ENCODE data around the gene DCAKD. TPM values are rescaled to one million over a fixed set of nuclear protein-coding genes. Genes with fewer than 3 reads are reported as not detected.

Gene DCAKD
- total and polyA plus RNA-seq, 7 donors, result 6.4 to 14.2 (median 10.3) TPM

DNA sequence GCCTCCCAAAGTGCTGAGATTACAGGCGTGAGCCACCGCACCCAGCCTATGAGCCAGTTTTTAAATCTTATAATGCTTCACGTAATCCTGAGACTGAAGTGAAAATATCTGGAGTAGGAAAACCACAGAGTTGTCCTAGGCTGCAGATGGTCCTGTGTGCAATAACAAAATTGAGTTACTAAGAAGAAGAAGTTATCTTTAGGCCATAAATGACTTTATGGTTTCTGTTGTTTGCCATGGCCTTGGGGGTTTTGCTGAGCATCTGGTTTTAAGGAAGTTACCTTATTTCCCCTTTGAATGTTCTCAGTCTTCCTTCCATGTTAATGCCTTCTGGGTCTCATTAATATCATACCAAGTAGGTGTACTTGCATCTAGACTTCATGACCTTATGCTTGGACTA is 26.2 kb upstream of the DCAKD start:
- Histone ChIP-seq H3K27ac (no peak overlapping the region), H3K27me3 (ENCODE audit: insufficient read depth in 3 of 3, low read length in 2 of 3) (no peaks in the 10 kb centered on the region), H3K4me1 (peaks cover 29% of the 10 kb centered on the region), H3K9me3 (no peaks in the 10 kb centered on the region), H3K36me3 (ENCODE audit: insufficient read depth in 1 of 2, low read depth in 1 of 2) (peaks cover 7 to 51% of the 10 kb centered on the region in 2 donors), H3K4me3 (no peak overlapping the region)
- WGBS, 3 donors, result 82 to 90% (median 84%) methylated on average over 3 of the region's 3 CpGs
- ATAC-seq, result no peak
- TF ChIP-seq, protein P1, sequence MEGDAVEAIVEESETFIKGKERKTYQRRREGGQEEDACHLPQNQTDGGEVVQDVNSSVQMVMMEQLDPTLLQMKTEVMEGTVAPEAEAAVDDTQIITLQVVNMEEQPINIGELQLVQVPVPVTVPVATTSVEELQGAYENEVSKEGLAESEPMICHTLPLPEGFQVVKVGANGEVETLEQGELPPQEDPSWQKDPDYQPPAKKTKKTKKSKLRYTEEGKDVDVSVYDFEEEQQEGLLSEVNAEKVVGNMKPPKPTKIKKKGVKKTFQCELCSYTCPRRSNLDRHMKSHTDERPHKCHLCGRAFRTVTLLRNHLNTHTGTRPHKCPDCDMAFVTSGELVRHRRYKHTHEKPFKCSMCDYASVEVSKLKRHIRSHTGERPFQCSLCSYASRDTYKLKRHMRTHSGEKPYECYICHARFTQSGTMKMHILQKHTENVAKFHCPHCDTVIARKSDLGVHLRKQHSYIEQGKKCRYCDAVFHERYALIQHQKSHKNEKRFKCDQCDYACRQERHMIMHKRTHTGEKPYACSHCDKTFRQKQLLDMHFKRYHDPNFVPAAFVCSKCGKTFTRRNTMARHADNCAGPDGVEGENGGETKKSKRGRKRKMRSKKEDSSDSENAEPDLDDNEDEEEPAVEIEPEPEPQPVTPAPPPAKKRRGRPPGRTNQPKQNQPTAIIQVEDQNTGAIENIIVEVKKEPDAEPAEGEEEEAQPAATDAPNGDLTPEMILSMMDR (IDR thresholded peaks at IDR 0.05), result no peak
- DNase-seq, result no peak
- intact Hi-C loops (cut with DNase I), result no loop called here

DNA sequence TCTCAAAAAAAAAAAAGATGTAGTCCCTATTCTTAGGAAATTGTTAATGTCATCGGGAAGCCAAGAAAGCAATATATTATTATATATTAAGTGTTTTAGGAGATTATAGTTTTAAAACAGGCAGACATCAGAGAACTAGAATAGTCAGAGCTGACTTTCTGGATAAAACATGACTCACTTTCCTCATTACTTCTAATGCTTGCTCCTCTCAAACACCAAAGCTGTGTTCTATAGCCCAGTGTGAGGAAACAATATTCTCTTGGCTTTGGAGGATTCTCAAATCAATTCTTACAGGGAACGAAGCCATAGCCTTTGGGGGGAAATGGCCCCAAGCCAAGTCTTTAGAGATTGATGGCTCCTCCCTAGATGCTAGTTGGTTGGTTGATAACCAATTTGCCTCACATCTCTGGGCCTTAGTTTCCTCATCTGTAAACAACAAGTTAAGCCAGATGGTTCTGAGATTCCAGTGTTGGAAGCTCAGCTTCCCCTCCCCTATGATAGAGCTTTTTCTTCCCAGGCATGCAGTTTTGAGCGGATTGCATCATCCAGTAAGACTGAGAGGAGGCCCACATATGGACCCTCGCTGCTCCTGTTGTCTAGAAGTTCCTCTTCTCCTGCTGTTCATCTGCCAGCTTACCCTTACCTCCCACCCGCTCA is 22.1 kb upstream of the DCAKD start:
- H3K27me3 ChIP-seq (ENCODE audit: insufficient read depth in 3 of 3, low read length in 2 of 3), result no peaks in the 10 kb centered on the region
- H3K27ac ChIP-seq, result peak overlapping the region; percentile 30
- H3K9me3 ChIP-seq, result no peaks in the 10 kb centered on the region
- intact Hi-C loops (cut with DNase I), result no loop called here
- 75 to 85% (median 81%) methylated on average over 5 of the region's 5 CpGs for WGBS, 3 donors
- DNase-seq (no peak), ATAC-seq (peak in 3 of 4 donors; percentile 18 to 38 (median 32))
- peaks cover 31% of the 10 kb centered on the region for H3K4me1 ChIP-seq
- TF ChIP-seq, protein P1 (IDR thresholded peaks at IDR 0.05), result no peak
- H3K36me3 ChIP-seq (ENCODE audit: insufficient read depth in 1 of 2, low read depth in 1 of 2), result peaks cover 0 to 37% of the 10 kb centered on the region in 2 donors
- H3K4me3 ChIP-seq, result no peak overlapping the region

DNA sequence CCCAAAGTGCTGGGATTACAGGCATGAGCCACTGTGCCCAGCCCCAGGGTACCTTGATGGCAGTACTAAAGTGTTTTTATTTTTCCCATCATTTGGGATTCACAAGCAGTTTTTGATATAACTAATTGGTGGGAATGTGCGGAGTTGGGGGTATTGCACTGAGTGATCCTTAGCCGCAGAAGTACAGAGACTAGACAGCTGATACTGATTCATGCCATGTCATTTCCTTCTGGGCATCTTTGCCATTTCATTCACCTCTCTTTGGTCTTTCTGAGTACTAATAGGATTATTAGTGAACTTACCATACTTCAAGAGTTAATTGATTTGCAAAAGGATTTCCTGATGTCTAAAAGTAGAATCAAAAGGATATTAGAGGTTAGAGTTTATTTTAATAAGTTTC is 19.4 kb upstream of the DCAKD start:
- whole genome bisulfite sequencing, 3 donors, result 88 to 92% (median 88%) methylated on average over 2 of the region's 2 CpGs
- intact Hi-C loops (cut with DNase I), result no loop called here
- H3K27ac ChIP-seq, result peak overlapping the region; percentile 46

DNA sequence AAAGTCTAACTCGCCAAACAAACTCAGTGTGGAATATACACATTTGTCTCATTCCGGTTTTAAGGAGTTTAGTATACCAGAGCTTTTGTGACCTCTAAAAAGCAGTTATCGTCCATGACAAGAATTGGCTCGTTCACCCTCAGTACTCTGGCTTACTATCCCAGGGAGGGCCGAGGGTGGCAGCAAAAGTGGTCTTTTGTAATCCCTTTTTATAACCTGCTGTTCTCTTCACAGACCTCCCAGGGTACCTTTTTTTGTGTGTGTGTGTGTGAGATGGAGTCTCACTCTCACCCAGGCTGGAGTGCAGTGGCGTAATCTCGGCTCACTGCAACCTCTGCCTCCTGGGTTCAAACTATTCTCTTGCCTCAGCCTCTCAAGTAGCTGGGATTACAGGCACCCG is 18.6 kb upstream of the DCAKD start:
- peaks cover 0 to 46% of the 10 kb centered on the region in 2 donors for H3K36me3 ChIP-seq (ENCODE audit: insufficient read depth in 1 of 2, low read depth in 1 of 2)
- intact Hi-C loops (cut with DNase I), result no loop called here
- H3K27me3 ChIP-seq (ENCODE audit: insufficient read depth in 3 of 3, low read length in 2 of 3), result no peaks in the 10 kb centered on the region
- H3K9me3 ChIP-seq, result no peaks in the 10 kb centered on the region
- H3K27ac ChIP-seq, result no peak overlapping the region
- ATAC-seq, result no peak
- H3K4me3 ChIP-seq, result no peak overlapping the region
- no peak for DNase-seq
- 83 to 91% (median 86%) methylated on average over 8 of the region's 8 CpGs for WGBS, 3 donors
- peaks cover 36% of the 10 kb centered on the region for H3K4me1 ChIP-seq
- TF ChIP-seq, protein P1 (IDR thresholded peaks at IDR 0.05), result no peak

More for the DNA sequence above, 19.4 kb upstream of the DCAKD start:
- DNase-seq (no peak), ATAC-seq (peak in 1 of 4 donors; percentile 34)
- Histone ChIP-seq H3K4me3 (no peak overlapping the region), H3K27me3 (ENCODE audit: insufficient read depth in 3 of 3, low read length in 2 of 3) (no peaks in the 10 kb centered on the region), H3K4me1 (peaks cover 29% of the 10 kb centered on the region), H3K36me3 (ENCODE audit: insufficient read depth in 1 of 2, low read depth in 1 of 2) (peaks cover 0 to 47% of the 10 kb centered on the region in 2 donors), H3K9me3 (no peaks in the 10 kb centered on the region)
- TF ChIP-seq, protein P1 (IDR thresholded peaks at IDR 0.05), result no peak

DNA sequence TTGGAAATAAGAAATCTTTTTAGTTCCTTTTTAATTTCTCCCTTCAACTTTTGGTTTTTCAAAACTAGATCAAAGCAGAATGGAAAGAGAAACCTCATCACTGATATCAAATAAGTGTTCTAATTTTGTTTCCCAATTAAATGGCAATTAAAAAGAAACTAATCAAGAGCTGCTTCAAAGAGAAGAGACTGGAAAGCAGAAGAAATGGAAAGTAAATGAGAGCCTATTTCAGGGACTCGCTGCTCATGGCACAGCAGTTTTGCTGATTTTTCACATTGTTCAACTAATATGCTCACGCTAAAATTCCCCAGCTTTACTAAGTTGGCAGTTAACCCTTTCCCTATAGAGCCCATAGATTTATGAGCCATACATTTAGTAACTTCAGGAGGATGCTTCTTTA is 16.2 kb upstream of the DCAKD start:
- Histone ChIP-seq H3K9me3 (no peaks in the 10 kb centered on the region), H3K36me3 (ENCODE audit: insufficient read depth in 1 of 2, low read depth in 1 of 2) (peaks cover 0 to 32% of the 10 kb centered on the region in 2 donors), H3K27me3 (ENCODE audit: insufficient read depth in 3 of 3, low read length in 2 of 3) (no peaks in the 10 kb centered on the region), H3K4me1 (peaks cover 50% of the 10 kb centered on the region), H3K4me3 (no peak overlapping the region), H3K27ac (no peak overlapping the region)
- no peak for DNase-seq
- intact Hi-C loops (cut with DNase I), result no loop called here
- TF ChIP-seq, protein P1 (IDR thresholded peaks at IDR 0.05), result no peak
- ATAC-seq, result no peak
- WGBS, 3 donors, result 74 to 77% (median 76%) methylated on average over 2 of the region's 2 CpGs
